H9 (cell line): ENCODE data around the gene COL4A2. TPM values are rescaled to one million over a fixed set of nuclear protein-coding genes. Genes with fewer than 3 reads are reported as not detected.

Source experiments
- DNase-seq: peaks from one replicate; pipeline ENCODE4 v3.0.0-alpha.2; 2017
- H2AFZ ChIP-seq: one replicate; pipeline ENCODE4 v1.6.1; 2013; ENCODE audit warnings: mild to moderate bottlenecking, low read length, control low read depth, moderate library complexity
- H2AK5ac ChIP-seq: 2 replicates; pipeline ENCODE4 v1.6.1; 2013; ENCODE audit warnings: low read length, control low read depth, mixed read lengths; ENCODE audit not compliant: insufficient read length
- H2BK120ac ChIP-seq: one replicate; pipeline ENCODE4 v1.6.1; 2013; ENCODE audit warnings: low read depth, mild to moderate bottlenecking, low read length, control low read depth, inconsistent platforms; ENCODE audit not compliant: poor library complexity, severe bottlenecking
- H2BK12ac ChIP-seq: 2 replicates; pipeline ENCODE4 v1.6.1; 2013; ENCODE audit warnings: low read length, control low read depth, mixed read lengths, low read depth; ENCODE audit not compliant: insufficient read length
- H2BK15ac ChIP-seq: 2 replicates; pipeline ENCODE4 v1.6.1; 2013; ENCODE audit warnings: low read depth, low read length, control low read depth
- H2BK20ac ChIP-seq: one replicate; pipeline ENCODE4 v1.6.1; 2013; ENCODE audit warnings: low read depth, mild to moderate bottlenecking, low read length, control low read depth, inconsistent platforms; ENCODE audit not compliant: poor library complexity, severe bottlenecking
- H2BK5ac ChIP-seq: 2 replicates; pipeline ENCODE4 v1.6.1; 2013; ENCODE audit warnings: low read length, control low read depth, mixed read lengths; ENCODE audit not compliant: insufficient read length
- H3K14ac ChIP-seq: 2 replicates; pipeline ENCODE4 v1.6.1; 2013; ENCODE audit warnings: low read length, control low read depth; ENCODE audit not compliant: insufficient read depth
- H3K18ac ChIP-seq: 2 replicates; pipeline ENCODE4 v1.6.1; 2013; ENCODE audit warnings: low read depth, mild to moderate bottlenecking, mixed read lengths, low read length, control low read depth; ENCODE audit not compliant: insufficient read length
- H3K23ac ChIP-seq: 2 replicates; pipeline ENCODE4 v1.6.1; 2013; ENCODE audit warnings: low read length, control low read depth, mixed read lengths, low read depth; ENCODE audit not compliant: insufficient read length
- H3K23me2 ChIP-seq: 2 replicates; pipeline ENCODE4 v1.6.1; 2013; ENCODE audit warnings: low read depth, mild to moderate bottlenecking, mixed read lengths, low read length, control low read depth; ENCODE audit not compliant: insufficient read length, poor library complexity, severe bottlenecking
- H3K27ac ChIP-seq: 2 replicates; pipeline ENCODE4 v1.5.1; 2013; ENCODE audit warnings: low read length, control low read depth, mixed read lengths, low read depth; ENCODE audit not compliant: insufficient read length
- H3K27me3 ChIP-seq: 2 replicates; pipeline ENCODE4 v1.6.1; 2013; ENCODE audit warnings: low read length, control low read depth, inconsistent platforms; ENCODE audit not compliant: insufficient read depth
- H3K4ac ChIP-seq: 2 replicates; pipeline ENCODE4 v1.6.1; 2013; ENCODE audit warnings: low read depth, mild to moderate bottlenecking, control low read depth, inconsistent platforms, low read length, moderate library complexity
- H3K4me1 ChIP-seq: 2 replicates; pipeline ENCODE4 v1.6.1; 2013; ENCODE audit warnings: low read length, control low read depth, inconsistent platforms; ENCODE audit not compliant: insufficient read depth
- H3K4me2 ChIP-seq: 2 replicates; pipeline ENCODE4 v1.6.1; 2013; ENCODE audit warnings: low read length, control low read depth, mixed read lengths; ENCODE audit not compliant: insufficient read length, insufficient read depth
- H3K56ac ChIP-seq: 2 replicates; pipeline ENCODE4 v1.6.1; 2013; ENCODE audit warnings: low read depth, mild to moderate bottlenecking, mixed read lengths, low read length, control low read depth; ENCODE audit not compliant: insufficient read length
- H3K79me1 ChIP-seq: 2 replicates; pipeline ENCODE4 v1.6.1; 2013; ENCODE audit warnings: low read depth, mild to moderate bottlenecking, moderate library complexity, low read length, control low read depth, inconsistent platforms; ENCODE audit not compliant: insufficient read depth, poor library complexity, severe bottlenecking
- H3K79me2 ChIP-seq: 2 replicates; pipeline ENCODE4 v1.6.1; 2013; ENCODE audit warnings: low read length, control low read depth, inconsistent platforms; ENCODE audit not compliant: insufficient read depth
- H3K9ac ChIP-seq: 2 replicates; pipeline ENCODE4 v1.6.1; 2013; ENCODE audit warnings: low read length, control low read depth, mixed read lengths; ENCODE audit not compliant: insufficient read length; ENCODE audit errors: extremely low read depth
- H3K9me3 ChIP-seq: one replicate; pipeline ENCODE4 v1.6.1; 2013; ENCODE audit warnings: low read depth, low read length, inconsistent platforms; ENCODE audit not compliant: control insufficient read depth
- H3T11ph ChIP-seq: one replicate; pipeline ENCODE4 v1.6.1; 2013; ENCODE audit warnings: mild to moderate bottlenecking, low read length, control low read depth, inconsistent platforms
- H4K20me1 ChIP-seq: one replicate; pipeline ENCODE4 v1.6.1; 2013; ENCODE audit not compliant: control insufficient read depth, insufficient read length, insufficient read depth
- H4K5ac ChIP-seq: 2 replicates; pipeline ENCODE4 v1.6.1; 2013; ENCODE audit warnings: low read depth, mild to moderate bottlenecking, mixed read lengths, low read length, control low read depth; ENCODE audit not compliant: insufficient read length
- H4K8ac ChIP-seq: replicated peaks from 2 replicates; pipeline ENCODE4 v1.6.1; 2013; ENCODE audit warnings: low read length, control low read depth, mixed read lengths, low read depth; ENCODE audit not compliant: insufficient read length
- H4K91ac ChIP-seq: 2 replicates; pipeline ENCODE4 v1.6.1; 2013; ENCODE audit warnings: low read depth, mild to moderate bottlenecking, moderate library complexity, mixed read lengths, low read length, control low read depth; ENCODE audit not compliant: insufficient read length
- H3K27ac Mint-ChIP-seq, 3 experiments: 2 replicates in 2 of 3; 3 replicates in 1 of 3; pipeline ENCODE4 v1.8.0; 2020 to 2021; ENCODE audit warnings: mixed read lengths in 3 of 3, mild to moderate bottlenecking in 1 of 3, moderate library complexity in 1 of 3
- H3K27me3 Mint-ChIP-seq: 2 replicates; pipeline ENCODE4 v1.8.0; 2021; ENCODE audit warnings: low read depth, mild to moderate bottlenecking, moderate library complexity, mixed read lengths
- H3K36me3 Mint-ChIP-seq, 3 experiments: 2 replicates in 2 of 3; 3 replicates in 1 of 3; pipeline ENCODE4 v1.8.0; 2020 to 2021; ENCODE audit warnings: low read depth in 3 of 3, mixed read lengths in 3 of 3; ENCODE audit not compliant: insufficient read depth in 1 of 3
- H3K4me1 Mint-ChIP-seq, 2 experiments: 2 replicates each; pipeline ENCODE4 v1.8.0; 2020; ENCODE audit warnings: mixed read lengths in 2 of 2
- H3K4me3 Mint-ChIP-seq, 2 experiments: 2 replicates in 1 of 2; 3 replicates in 1 of 2; pipeline ENCODE4 v1.8.0; 2020 to 2021; ENCODE audit warnings: mild to moderate bottlenecking in 2 of 2, mixed read lengths in 2 of 2, moderate library complexity in 1 of 2
- H3K9me3 Mint-ChIP-seq, 2 experiments: 2 replicates in 1 of 2; 3 replicates in 1 of 2; pipeline ENCODE4 v1.8.0; 2020; ENCODE audit warnings: mild to moderate bottlenecking in 2 of 2, mixed read lengths in 2 of 2, moderate library complexity in 1 of 2
- WGBS: extraction: QIAGEN DNeasy Blood & Tissue Kit; methylation state at CpG from one replicate; pipeline ENCODE4 v1.1.7; 2013; ENCODE audit warnings: missing lambda C conversion rate, low lambda C conversion rate, mixed read lengths; ENCODE audit not compliant: insufficient read length; ENCODE audit errors: extremely low coverage; 5-methylcytosine and 5-hydroxymethylcytosine counted together
- total RNA-seq: library from RNA; stranded (reverse); gene quantifications from 2 replicates; pipeline ENCODE4 v1.2.1, GENCODE V29; 2021
- TF ChIP-seq, protein P1 (sequence below): fragments of 200-600 bp; sonication (generic); conservative IDR thresholded peaks from 3 replicates; pipeline ENCODE4 v1.8.0; 2021; ENCODE audit warnings: antibody characterized with exemption, mild to moderate bottlenecking

Gene COL4A2
- total RNA-seq, 1 experiment from 2014 or later, result 76.5 TPM

GRCh38 chr13:110438211-110438610 lies 131.1 kb downstream of the COL4A2 start:
- H4K5ac ChIP-seq, result no peak overlapping the region
- no peak overlapping the region for H3K18ac ChIP-seq
- no peak overlapping the region for H3K23ac ChIP-seq
- H2BK5ac ChIP-seq, result no peak overlapping the region
- Mint-ChIP-seq H3K4me1 (peaks cover 3 to 5% of the 10 kb centered on the region in 2 experiments; a peak in 3 of 4 replicates), H3K27me3 (no peaks in the 10 kb centered on the region), H3K9me3 (no peaks in the 10 kb centered on the region; a peak in 1 of 5 replicates), H3K4me3 (no peak overlapping the region), H3K27ac (peak overlapping the region in 1 of 3 experiments; percentile 68; a peak in 1 of 7 replicates), H3K36me3 (peaks cover 12 to 43% (median 31%) of the 10 kb centered on the region in 3 experiments; a peak in 6 of 7 replicates)
- no peak overlapping the region for H3K4me2 ChIP-seq
- H3K27me3 ChIP-seq, result no peaks in the 10 kb centered on the region
- H3K9ac ChIP-seq, result no peak overlapping the region
- H4K91ac ChIP-seq, result no peak overlapping the region
- no peak overlapping the region for H3K4ac ChIP-seq
- H3K4me1 ChIP-seq, result no peaks in the 10 kb centered on the region
- H4K8ac ChIP-seq, result no peak overlapping the region
- H3K79me1 ChIP-seq, result no peaks in the 10 kb centered on the region
- H3K23me2 ChIP-seq, result no peaks in the 10 kb centered on the region
- no CpG with 5 or more reads among the region's 19 CpGs for WGBS
- no peak overlapping the region for H3K14ac ChIP-seq
- no peak overlapping the region for H2BK12ac ChIP-seq
- H2BK15ac ChIP-seq, result no peak overlapping the region
- H2AFZ ChIP-seq, result no peak overlapping the region
- TF ChIP-seq, protein P1, sequence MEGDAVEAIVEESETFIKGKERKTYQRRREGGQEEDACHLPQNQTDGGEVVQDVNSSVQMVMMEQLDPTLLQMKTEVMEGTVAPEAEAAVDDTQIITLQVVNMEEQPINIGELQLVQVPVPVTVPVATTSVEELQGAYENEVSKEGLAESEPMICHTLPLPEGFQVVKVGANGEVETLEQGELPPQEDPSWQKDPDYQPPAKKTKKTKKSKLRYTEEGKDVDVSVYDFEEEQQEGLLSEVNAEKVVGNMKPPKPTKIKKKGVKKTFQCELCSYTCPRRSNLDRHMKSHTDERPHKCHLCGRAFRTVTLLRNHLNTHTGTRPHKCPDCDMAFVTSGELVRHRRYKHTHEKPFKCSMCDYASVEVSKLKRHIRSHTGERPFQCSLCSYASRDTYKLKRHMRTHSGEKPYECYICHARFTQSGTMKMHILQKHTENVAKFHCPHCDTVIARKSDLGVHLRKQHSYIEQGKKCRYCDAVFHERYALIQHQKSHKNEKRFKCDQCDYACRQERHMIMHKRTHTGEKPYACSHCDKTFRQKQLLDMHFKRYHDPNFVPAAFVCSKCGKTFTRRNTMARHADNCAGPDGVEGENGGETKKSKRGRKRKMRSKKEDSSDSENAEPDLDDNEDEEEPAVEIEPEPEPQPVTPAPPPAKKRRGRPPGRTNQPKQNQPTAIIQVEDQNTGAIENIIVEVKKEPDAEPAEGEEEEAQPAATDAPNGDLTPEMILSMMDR, result no peak
- no peak for DNase-seq
- H2AK5ac ChIP-seq, result no peak overlapping the region
- no peak overlapping the region for H3K27ac ChIP-seq
- H3K79me2 ChIP-seq, result no peaks in the 10 kb centered on the region
- no peaks in the 10 kb centered on the region for H3K9me3 ChIP-seq
- H3K56ac ChIP-seq, result no peak overlapping the region
- no peak overlapping the region for H3T11ph ChIP-seq
- no peak overlapping the region for H2BK120ac ChIP-seq
- H4K20me1 ChIP-seq, result no peaks in the 10 kb centered on the region
- no peak overlapping the region for H2BK20ac ChIP-seq
